Activated CD4-positive, alpha-beta T cell treated with anti-CD3 and anti-CD28 coated beads, Interleukin-2, amount 50 U/mL, for 4 hours (primary cell): ENCODE data around the gene CABCOCO1.

Experiments
- DNase-seq, 2 experiments: peaks; one replicate each; pipeline ENCODE4 v3.0.0-alpha.2; 2020

The CABCOCO1 gene

GRCh38 chr10:61662794-61663259, at the start of gene CABCOCO1:
Gene CABCOCO1 (plus strand): TSS chr10:61662929. CDS start chr10:61662973, 44 bp downstream.
- no peak for DNase-seq

- DNase-seq, result no peak
Observed at GRCh38 chr10:61613665-61614064, 49.1 kb upstream of the CABCOCO1 start.

GRCh38 chr10:61616611-61617010, 46.1 kb upstream of the CABCOCO1 start:
- DNase-seq, result no peak

- DNase-seq, result no peak
Observed at GRCh38 chr10:61617180-61617579, 45.5 kb upstream of the CABCOCO1 start.

- no peak for DNase-seq
Observed at GRCh38 chr10:61617586-61617985, 45.1 kb upstream of the CABCOCO1 start.

- no peak for DNase-seq
Observed at GRCh38 chr10:61618388-61618961, 44.3 kb upstream of the CABCOCO1 start.

GRCh38 chr10:61620506-61620905, 42.2 kb upstream of the CABCOCO1 start:
- DNase-seq, result no peak

- no peak for DNase-seq
Observed at GRCh38 chr10:61621605-61622051, 41.1 kb upstream of the CABCOCO1 start.

- DNase-seq, result no peak
Observed at GRCh38 chr10:61623161-61623560, 39.6 kb upstream of the CABCOCO1 start.

- DNase-seq, result no peak
Observed at GRCh38 chr10:61626209-61626608, 36.5 kb upstream of the CABCOCO1 start.

GRCh38 chr10:61627266-61627665, 35.5 kb upstream of the CABCOCO1 start:
- DNase-seq, result no peak

- DNase-seq, result no peak
Observed at GRCh38 chr10:61628151-61628874, 34.4 kb upstream of the CABCOCO1 start.

GRCh38 chr10:61628875-61629513, 33.7 kb upstream of the CABCOCO1 start:
- no peak for DNase-seq

GRCh38 chr10:61629576-61629975, 33.2 kb upstream of the CABCOCO1 start:
- no peak for DNase-seq

- no peak for DNase-seq
Observed at GRCh38 chr10:61632057-61632670, 30.6 kb upstream of the CABCOCO1 start.

GRCh38 chr10:61633665-61634064, 29.1 kb upstream of the CABCOCO1 start:
- no peak for DNase-seq

- no peak for DNase-seq
Observed at GRCh38 chr10:61634746-61635145, 28.0 kb upstream of the CABCOCO1 start.

- no peak for DNase-seq
Observed at GRCh38 chr10:61635471-61635870, 27.3 kb upstream of the CABCOCO1 start.

GRCh38 chr10:61635932-61636331, 26.8 kb upstream of the CABCOCO1 start:
- DNase-seq, result no peak

GRCh38 chr10:61639952-61640351, 22.8 kb upstream of the CABCOCO1 start:
- no peak for DNase-seq

GRCh38 chr10:61640856-61641255, 21.9 kb upstream of the CABCOCO1 start:
- no peak for DNase-seq

GRCh38 chr10:61642150-61642571, 20.6 kb upstream of the CABCOCO1 start:
- no peak for DNase-seq

- no peak for DNase-seq
Observed at GRCh38 chr10:61642676-61643075, 20.1 kb upstream of the CABCOCO1 start.
